LNCAP (cell line): ENCODE measurements around the gene MAGI3.

Source experiments
- CTCF ChIP-seq: fragments of 450-650 bp; IDR thresholded peaks from 2 replicates; pipeline ENCODE4 v1.5.1; 2017; ENCODE audit warnings: mild to moderate bottlenecking

Gene MAGI3

GRCh38 chr1:113721010-113721409 lies 330.7 kb downstream of the MAGI3 start:
- no peak for TF ChIP-seq CTCF

DNA sequence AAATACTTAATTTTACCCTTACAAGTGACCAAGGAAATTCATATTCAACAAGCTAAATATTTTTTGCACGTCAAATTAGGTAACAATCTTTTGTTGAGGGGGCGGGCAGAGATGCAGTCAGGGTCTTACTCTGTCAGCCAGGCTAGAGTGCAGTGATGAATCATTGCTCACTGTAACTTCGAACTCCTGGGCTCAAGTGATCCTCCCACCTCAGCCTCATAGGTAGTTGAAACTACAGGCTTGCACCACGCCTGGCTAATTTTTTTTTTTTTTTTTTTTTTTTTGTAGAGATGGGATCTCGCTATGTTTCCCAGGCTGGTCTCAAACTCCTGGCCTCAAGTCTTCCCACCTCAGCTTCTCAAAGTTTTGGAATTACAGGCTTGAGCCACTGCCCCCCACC lies 342.5 kb downstream of the MAGI3 start:
- TF ChIP-seq CTCF, result no peak

DNA sequence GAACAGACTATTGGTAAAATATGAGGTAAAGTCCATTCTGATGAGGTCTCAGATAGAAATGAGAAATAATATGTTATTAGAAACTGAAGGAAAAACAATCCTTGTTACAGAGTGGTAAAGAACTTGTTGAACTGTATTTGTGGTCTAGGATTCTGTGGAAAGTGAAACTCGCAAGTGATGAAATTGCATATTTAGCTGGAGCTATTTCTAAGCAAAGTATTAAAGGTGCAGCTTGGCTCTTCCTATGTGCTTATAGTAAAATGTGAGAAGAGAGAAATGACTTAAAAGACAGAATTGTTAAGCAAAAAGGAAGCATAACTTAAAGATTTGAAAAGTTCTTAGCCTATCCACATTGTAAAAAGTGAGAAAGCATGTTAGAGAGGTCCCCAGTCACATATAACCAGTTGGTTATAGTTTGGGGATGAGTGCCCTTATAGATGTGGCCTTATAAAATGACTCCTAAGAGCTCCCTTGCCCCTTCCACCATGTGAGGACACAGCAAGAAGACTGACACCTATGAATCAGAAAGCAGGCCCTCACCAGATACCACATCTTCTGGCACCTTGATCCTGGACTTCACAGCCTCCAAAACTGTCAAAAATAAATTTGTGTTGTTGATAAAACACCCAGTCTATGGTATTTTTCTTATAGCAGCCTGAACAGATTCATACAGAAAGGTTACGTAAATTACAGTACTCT lies 344.2 kb downstream of the MAGI3 start:
- no peak for TF ChIP-seq CTCF
